HCT116 (cell line): ENCODE data around the gene GRIP1.

Experiments
- CTCF ChIP-seq, 3 experiments: fragments of 200-600 bp in 1 of 3; sonication (generic) in 1 of 3; IDR thresholded peaks in 2 of 3; conservative IDR thresholded peaks in 1 of 3; 2 replicates each; pipeline ENCODE4 v1.5.1; 2012 to 2017; ENCODE audit warnings: low read depth in 2 of 3, low read length in 2 of 3, antibody characterized with exemption in 1 of 3, borderline replicate concordance in 1 of 3, control low read depth in 1 of 3, mild to moderate bottlenecking in 1 of 3, mixed read lengths in 1 of 3, mixed run types in 1 of 3, moderate library complexity in 1 of 3; ENCODE audit not compliant: insufficient read depth in 1 of 3
- EZH2 ChIP-seq: fragments of 200-600 bp; sonication (generic); IDR thresholded peaks from 2 replicates; pipeline ENCODE4 v1.6.1; 2017; ENCODE audit warnings: antibody characterized with exemption, mixed run types
- EZH2phosphoT487 ChIP-seq: fragments of 200-600 bp; IDR thresholded peaks from 2 replicates; pipeline ENCODE4 v1.6.1; 2018; ENCODE audit warnings: antibody characterized with exemption, borderline replicate concordance
- MAX ChIP-seq: IDR thresholded peaks from 2 replicates; pipeline ENCODE4 v1.6.1; 2012
- POLR2A ChIP-seq: IDR thresholded peaks from 2 replicates; pipeline ENCODE4 v1.7.0; 2011; ENCODE audit warnings: borderline replicate concordance; ENCODE audit not compliant: insufficient read depth, insufficient read length; ENCODE audit errors: extremely low read depth
- POLR2AphosphoS5 ChIP-seq: IDR thresholded peaks from 2 replicates; pipeline ENCODE4 v1.6.1; 2011; ENCODE audit warnings: mild to moderate bottlenecking, low read depth, low read length, moderate library complexity
- REST ChIP-seq: IDR thresholded peaks from 2 replicates; pipeline ENCODE4 v1.6.1; 2012; ENCODE audit warnings: low read depth
- SIN3A ChIP-seq: IDR thresholded peaks from 2 replicates; pipeline ENCODE4 v1.6.1; 2012; ENCODE audit warnings: low read depth
- TCF7L2 ChIP-seq: IDR thresholded peaks from 2 replicates; pipeline ENCODE4 v1.7.0; 2011; ENCODE audit warnings: borderline replicate concordance, inconsistent platforms; ENCODE audit not compliant: insufficient read depth, insufficient read length; ENCODE audit errors: extremely low read depth
- YY1 ChIP-seq: IDR thresholded peaks from 2 replicates; pipeline ENCODE4 v1.6.1; 2011; ENCODE audit warnings: low read length, low read depth, moderate library complexity, mild to moderate bottlenecking; ENCODE audit not compliant: insufficient replicate concordance; ENCODE audit errors: extremely low read depth
- ZBTB33 ChIP-seq: IDR thresholded peaks from 2 replicates; pipeline ENCODE4 v1.6.1; 2011; ENCODE audit warnings: mild to moderate bottlenecking, low read length, moderate library complexity; ENCODE audit not compliant: insufficient replicate concordance; ENCODE audit errors: extremely low read depth
- ZNF274 ChIP-seq: fragments of 200-500 bp; sonication (Bioruptor generic); IDR thresholded peaks from 2 replicates; pipeline ENCODE4 v1.6.1; 2014; ENCODE audit warnings: mild to moderate bottlenecking, low read depth, low read length, inconsistent platforms

- TF ChIP-seq CTCF (IDR thresholded peaks at IDR 0.05 in 2 of 3, conservative IDR thresholded peaks at IDR 0.05 in 1 of 3; ENCODE audit: borderline replicate concordance in 1 of 3, insufficient read depth in 1 of 3, low read depth in 2 of 3, low read length in 2 of 3) (no peak), MAX (no peak), POLR2A (no peak), EZH2 (no peak), TCF7L2 (no peak), REST (no peak), EZH2phosphoT487 (no peak), ZNF274 (no peak), POLR2AphosphoS5 (no peak), SIN3A (no peak), ZBTB33 (no peak), YY1 (no peak)
These were observed 697 bp upstream of the GRIP1 start for GRCh38 chr12:66679461-66680084.
